CD4-positive, alpha-beta T cell treated with Interleukin-12 subunit alpha and Interleukin-12 subunit beta, for 1 hour (primary cell): ENCODE results near the gene LRRC55.
"Not testable (repeated sequence)": the region's sequence is repeated elsewhere in the genome, so short reads cannot be mapped to it uniquely, and the experiment has no call there.

ENCODE experiments used
- DNase-seq: peaks from one replicate; pipeline ENCODE4 v3.0.0-alpha.2; 2020

LRRC55 gene

GRCh38 chr11:57162179-57162898, 19.4 kb upstream of the LRRC55 start:
- DNase-seq: no peak

- DNase-seq: no peak
These were observed 18.4 kb upstream of the LRRC55 start for GRCh38 chr11:57163160-57163868.

GRCh38 chr11:57164317-57164716, 17.4 kb upstream of the LRRC55 start:
- DNase-seq: no peak

- no peak for DNase-seq
These were observed 14.5 kb upstream of the LRRC55 start for GRCh38 chr11:57167125-57167846.

GRCh38 chr11:57169732-57170313, 11.9 kb upstream of the LRRC55 start:
- DNase-seq: not testable (repeated sequence)

GRCh38 chr11:57172031-57172430, 9.7 kb upstream of the LRRC55 start:
- DNase-seq: no peak

- no peak for DNase-seq
These were observed 7.1 kb upstream of the LRRC55 start for GRCh38 chr11:57174656-57175055.

GRCh38 chr11:57175478-57175877, 6.3 kb upstream of the LRRC55 start:
- no peak for DNase-seq

GRCh38 chr11:57178334-57178733, 3.4 kb upstream of the LRRC55 start:
- no peak for DNase-seq

GRCh38 chr11:57179681-57180080, 2.1 kb upstream of the LRRC55 start:
- no peak for DNase-seq

GRCh38 chr11:57180081-57180561, 1.6 kb upstream of the LRRC55 start:
- DNase-seq: no peak

- no peak for DNase-seq
These were observed 789 bp upstream of the LRRC55 start for GRCh38 chr11:57180964-57181363.

- no peak for DNase-seq
These were observed 1.1 kb downstream of the LRRC55 start for GRCh38 chr11:57182896-57183295.

- no peak for DNase-seq
These were observed 8.8 kb downstream of the LRRC55 start for GRCh38 chr11:57190548-57190947.

- no peak for DNase-seq
These were observed 9.8 kb downstream of the LRRC55 start for GRCh38 chr11:57191311-57192219.

GRCh38 chr11:57192316-57192715, 10.6 kb downstream of the LRRC55 start:
- no peak for DNase-seq

- DNase-seq: no peak
These were observed 14.8 kb downstream of the LRRC55 start for GRCh38 chr11:57196596-57196995.

- DNase-seq: no peak
These were observed 16.0 kb downstream of the LRRC55 start for GRCh38 chr11:57197762-57198161.

GRCh38 chr11:57199330-57199729, 17.6 kb downstream of the LRRC55 start:
- no peak for DNase-seq

- no peak for DNase-seq
These were observed 19.2 kb downstream of the LRRC55 start for GRCh38 chr11:57200917-57201316.

- DNase-seq: no peak
These were observed 20.5 kb downstream of the LRRC55 start for GRCh38 chr11:57202281-57202680.

GRCh38 chr11:57203359-57203758, 21.6 kb downstream of the LRRC55 start:
- DNase-seq: no peak
